Measurements from ENCODE around the gene SMYD5.
"Not testable (repeated sequence)": the region's sequence is repeated elsewhere in the genome, so short reads cannot be mapped to it uniquely, and the experiment has no call there.

The SMYD5 gene

GRCh38 chr2:73259704-73260337 is 45.8 kb downstream of the SMYD5 start:
- no peak for TF ChIP-seq CTCF (IDR thresholded peaks at IDR 0.05; ENCODE audit: low read depth, low read length, missing control alignments)
- no peak for DNase-seq (ENCODE audit: extremely low read depth, low read depth)
- no peak overlapping the region for H3K4me3 ChIP-seq (replicated peaks; ENCODE audit: low read depth, low read length)

- DNase-seq (ENCODE audit: extremely low read depth, low read depth), result no peak
- TF ChIP-seq CTCF (IDR thresholded peaks at IDR 0.05; ENCODE audit: low read depth, low read length, missing control alignments), result peak; percentile 33
- no peak overlapping the region for H3K4me3 ChIP-seq (replicated peaks; ENCODE audit: low read depth, low read length)
Observed at GRCh38 chr2:73260338-73260984, 46.4 kb downstream of the SMYD5 start.

GRCh38 chr2:73262108-73262651 is 48.1 kb downstream of the SMYD5 start:
- DNase-seq (ENCODE audit: extremely low read depth, low read depth), result no peak
- TF ChIP-seq CTCF (IDR thresholded peaks at IDR 0.05; ENCODE audit: low read depth, low read length, missing control alignments), result no peak
- H3K4me3 ChIP-seq (replicated peaks; ENCODE audit: low read depth, low read length), result no peak overlapping the region

GRCh38 chr2:73262691-73263429 is 48.8 kb downstream of the SMYD5 start:
- DNase-seq (ENCODE audit: extremely low read depth, low read depth); H3K4me3 ChIP-seq (replicated peaks; ENCODE audit: low read depth, low read length): not testable (repeated sequence)

- H3K4me3 ChIP-seq (replicated peaks; ENCODE audit: low read depth, low read length), result no peak overlapping the region
- TF ChIP-seq CTCF (IDR thresholded peaks at IDR 0.05; ENCODE audit: low read depth, low read length, missing control alignments), result no peak
- DNase-seq (ENCODE audit: extremely low read depth, low read depth), result no peak
Observed at GRCh38 chr2:73263540-73264331, 49.7 kb downstream of the SMYD5 start.

GRCh38 chr2:73264332-73264606 is 50.2 kb downstream of the SMYD5 start:
- no peak for TF ChIP-seq CTCF (IDR thresholded peaks at IDR 0.05; ENCODE audit: low read depth, low read length, missing control alignments)
- DNase-seq (ENCODE audit: extremely low read depth, low read depth), result no peak
- no peak overlapping the region for H3K4me3 ChIP-seq (replicated peaks; ENCODE audit: low read depth, low read length)

Data from HFF-Myc (cell line).